Head of caudate nucleus (tissue), 42 donors: ENCODE results near the gene LIMD2.

ENCODE experiments used
- DNase-seq, 42 donors: peaks; one replicate each; pipeline versions ENCODE4 v3.0.0 to v3.0.0-alpha.2; 2020 to 2021; ENCODE audit warnings: mixed read lengths in 7 of 42
- intact Hi-C: fragments of 100-400 bp; cut with DNase I; formaldehyde crosslinking; loops from one replicate; pipeline ENCODE4 v1.15.0; 2022

Gene LIMD2

DNA sequence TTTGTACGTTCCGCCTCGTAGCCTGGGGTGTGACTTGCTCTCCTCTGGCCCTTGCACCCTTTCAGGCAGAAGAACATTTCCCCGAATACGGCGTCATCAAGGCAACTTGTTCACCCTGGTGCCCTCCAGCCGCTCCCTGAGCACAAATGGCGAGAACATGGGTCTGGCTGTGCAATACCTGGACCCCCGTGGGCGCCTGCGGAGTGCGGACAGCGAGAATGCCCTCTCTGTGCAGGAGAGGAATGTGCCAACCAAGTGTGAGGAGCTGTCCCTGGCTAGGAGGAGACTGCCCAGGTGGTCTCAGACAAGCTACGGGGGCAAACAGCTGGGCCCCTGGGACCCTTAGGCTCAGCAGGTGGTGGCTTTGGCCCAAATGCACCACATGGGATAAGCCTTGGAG is 10.4 kb downstream of the LIMD2 start:
- intact Hi-C loops, result no loop called here
- DNase-seq, result no peak

DNA sequence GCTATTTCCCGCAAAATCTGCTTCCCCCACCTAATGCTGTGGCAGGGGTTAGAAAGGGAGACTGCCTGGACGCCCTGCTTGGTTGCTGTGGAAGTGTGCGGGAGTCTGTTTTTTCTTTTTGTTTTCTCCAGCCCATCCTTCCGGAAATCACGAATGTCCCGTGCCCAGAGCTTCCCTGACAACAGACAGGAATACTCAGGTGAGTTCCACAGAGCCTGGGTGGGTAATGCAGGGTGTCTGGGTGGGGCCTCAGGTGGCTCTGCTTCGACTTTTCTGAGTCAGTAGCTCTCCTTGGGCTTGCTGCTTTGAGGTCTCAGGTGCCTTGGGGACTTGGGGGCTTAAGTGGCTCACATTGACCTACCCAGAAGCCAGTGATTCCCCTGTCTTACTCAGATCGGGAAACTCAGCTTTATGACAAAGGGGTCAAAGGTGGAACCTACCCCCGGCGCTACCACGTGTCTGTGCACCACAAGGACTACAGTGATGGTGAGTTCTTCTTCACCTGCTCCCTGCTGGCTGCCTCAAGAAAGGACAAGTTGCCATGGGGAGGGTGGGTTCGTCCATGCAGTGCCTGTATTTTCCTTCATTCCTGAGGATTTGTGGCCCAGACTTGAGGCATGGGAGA is 11.4 kb downstream of the LIMD2 start:
- intact Hi-C loops, result no loop called here
- no peak for DNase-seq

DNA sequence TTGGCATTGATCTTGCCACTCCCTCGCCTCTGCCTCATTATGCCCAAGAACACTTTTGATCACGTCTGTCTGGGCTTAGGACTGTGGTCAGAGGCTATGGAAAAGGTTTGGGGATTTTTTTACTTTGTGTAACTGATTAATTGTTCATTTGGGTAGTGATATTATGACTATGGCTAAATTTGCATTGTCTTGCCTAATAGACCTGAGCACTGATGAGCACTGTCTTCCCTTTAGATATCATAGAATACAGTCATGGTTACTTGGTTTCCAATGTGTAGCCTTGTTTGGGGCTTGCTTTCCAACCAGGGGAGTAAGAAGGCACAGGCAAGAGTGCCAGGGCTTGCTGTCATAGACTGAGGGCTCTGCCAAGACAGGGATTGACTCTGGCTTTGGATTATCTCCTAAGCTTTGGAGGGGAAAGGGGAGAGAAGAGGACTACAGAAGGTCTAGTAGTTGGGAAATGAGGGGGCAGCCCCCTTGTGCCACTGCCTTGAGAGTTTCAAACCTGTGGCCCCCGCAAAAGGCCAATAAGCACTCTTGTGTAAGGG is 13.7 kb downstream of the LIMD2 start:
- DNase-seq, result peak in 1 of 42 donors; percentile 10
- intact Hi-C loops, result no loop called here

DNA sequence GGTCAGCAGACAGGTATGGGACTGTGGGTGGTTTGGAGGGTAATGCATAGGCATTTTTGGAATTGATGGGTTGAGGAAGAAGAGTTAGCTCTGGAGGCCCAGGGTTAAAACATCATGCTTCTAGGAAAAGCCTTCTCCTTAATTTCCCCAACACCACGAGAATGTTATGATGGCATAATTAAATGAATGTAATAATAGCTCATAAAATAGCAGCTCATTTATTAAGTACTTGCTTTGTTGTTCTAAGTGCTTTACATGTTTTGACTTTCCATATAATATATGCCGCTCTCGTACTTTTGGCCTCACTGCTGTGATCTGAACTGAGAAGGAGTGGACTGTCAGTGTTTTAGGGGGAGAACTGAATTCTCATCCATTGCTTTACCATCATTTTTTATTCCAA is 14.3 kb downstream of the LIMD2 start:
- intact Hi-C loops, result no loop called here
- DNase-seq, result peak in 1 of 42 donors; percentile 0

DNA sequence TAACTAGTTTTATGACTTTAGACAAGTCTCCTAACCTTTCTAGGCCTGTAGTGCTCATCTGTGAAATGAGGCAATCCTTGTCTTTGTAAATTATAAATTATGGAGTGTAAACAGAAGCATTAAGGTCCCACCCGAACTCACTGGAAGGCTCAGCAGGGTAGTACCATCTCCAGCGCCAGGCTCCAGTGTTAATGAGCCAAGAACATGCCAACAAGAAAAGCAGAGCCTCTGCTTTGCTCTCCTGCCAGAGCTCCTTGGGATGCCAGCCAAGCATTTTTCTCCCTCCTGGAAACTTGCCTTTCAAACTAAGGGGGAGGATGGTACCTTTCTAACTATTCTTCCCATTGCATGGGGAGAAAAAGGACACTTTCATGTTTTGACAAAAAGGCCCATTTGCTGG is 14.9 kb downstream of the LIMD2 start:
- DNase-seq, result peak in 10 of 42 donors; percentile 31 to 64 (median 52)
- intact Hi-C loops, result no loop called here

DNA sequence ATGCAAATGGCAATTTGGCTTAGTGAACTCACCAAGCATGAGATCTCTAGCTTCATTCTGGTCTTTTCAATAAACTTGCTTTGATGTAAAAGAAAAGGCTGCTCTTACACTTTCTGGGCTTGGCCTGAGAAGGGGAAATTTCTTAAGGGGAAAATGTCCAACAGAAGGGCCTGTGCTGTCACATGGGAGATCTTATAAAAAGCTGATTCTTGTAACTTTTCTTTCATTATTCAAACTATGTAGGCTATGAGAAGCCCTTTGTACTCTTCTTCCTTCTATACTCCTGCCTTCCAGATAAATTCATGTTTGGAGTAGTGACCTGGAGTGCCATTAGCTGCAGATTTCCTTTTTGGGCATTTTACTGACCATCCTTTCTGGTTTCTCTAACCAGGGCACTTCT is 16.9 kb downstream of the LIMD2 start:
- intact Hi-C loops, result no loop called here

DNA sequence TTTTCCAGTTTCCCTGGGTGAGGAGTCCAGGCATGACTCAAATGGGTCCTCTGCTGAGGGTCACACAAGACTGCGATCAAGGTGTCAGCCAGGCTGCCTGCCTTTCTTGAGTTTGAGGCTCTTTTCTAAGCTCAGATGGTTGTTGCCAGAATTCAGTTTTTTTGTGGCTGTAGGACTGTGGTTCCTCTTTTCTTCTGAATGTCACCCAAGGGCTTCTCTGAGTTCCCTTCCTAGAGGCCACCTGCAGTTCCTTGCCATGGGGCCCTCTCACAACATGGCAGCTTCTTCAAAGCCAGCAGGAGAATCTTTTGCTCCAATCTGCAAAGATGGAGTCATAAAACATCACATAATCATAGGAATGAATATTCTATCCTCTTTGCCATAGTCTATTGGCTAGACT is 17.5 kb downstream of the LIMD2 start:
- no peak for DNase-seq
- intact Hi-C loops, result no loop called here

More for the DNA sequence above, 16.9 kb downstream of the LIMD2 start:
- no peak for DNase-seq

DNA sequence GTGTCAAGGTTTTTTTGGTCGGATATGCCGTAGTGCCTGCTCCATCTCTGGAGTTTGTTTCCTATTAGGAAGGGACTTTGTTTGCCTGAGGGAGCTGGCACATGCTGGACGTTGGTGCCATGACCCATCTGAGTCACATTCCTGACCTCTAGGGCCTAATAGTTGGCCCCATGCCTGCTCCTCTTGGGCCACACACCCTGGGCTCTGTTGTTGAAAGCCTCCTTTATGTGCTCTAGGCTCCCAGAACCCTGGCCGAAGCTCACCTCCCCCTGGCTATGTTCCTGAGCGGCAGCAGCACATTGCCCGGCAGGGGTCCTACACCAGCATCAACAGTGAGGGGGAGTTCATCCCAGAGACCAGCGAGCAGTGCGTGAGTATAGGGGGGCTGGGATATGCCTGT is 18.4 kb downstream of the LIMD2 start:
- DNase-seq, result peak in 1 of 42 donors; percentile 62
- intact Hi-C loops, result no loop called here

DNA sequence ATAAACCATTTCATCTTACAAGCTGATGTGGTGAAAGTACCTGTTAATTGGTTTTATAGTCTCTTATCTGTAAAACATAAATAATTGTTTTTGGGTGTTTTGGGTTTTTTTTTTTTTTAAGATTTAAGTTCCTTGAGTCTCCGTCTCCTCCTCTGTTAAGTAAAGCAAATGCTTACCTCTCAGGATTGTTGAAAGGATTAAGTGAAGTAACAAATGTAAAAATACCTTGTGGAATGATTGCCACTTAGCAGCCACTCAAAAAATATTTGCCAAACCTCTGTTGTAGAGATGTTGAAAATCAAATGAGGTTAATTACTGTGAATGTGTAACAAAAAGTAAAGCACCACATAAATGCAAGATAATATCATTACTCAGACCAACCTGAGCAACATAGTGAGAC is 19.2 kb downstream of the LIMD2 start:
- no peak for DNase-seq
- intact Hi-C loops, result no loop called here

DNA sequence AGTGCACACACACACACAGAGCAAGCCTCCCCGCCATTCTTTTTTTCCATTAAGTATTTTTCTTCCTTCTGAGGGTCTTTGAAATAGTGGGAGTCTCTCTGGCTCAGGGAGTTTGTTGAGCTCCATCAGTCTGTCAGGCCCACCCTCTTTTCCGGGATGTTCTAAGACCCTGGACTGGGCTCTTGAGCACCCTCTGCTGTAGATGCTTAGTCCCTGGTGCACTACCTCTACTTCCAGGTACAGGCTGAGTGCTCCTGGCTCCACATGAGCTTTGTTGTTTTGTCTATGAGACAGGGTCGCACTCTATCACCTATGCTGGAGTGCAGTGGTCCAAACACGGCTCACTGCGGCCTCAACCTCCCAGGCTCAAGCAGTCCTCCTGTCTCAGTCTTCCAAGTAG is 20.7 kb downstream of the LIMD2 start:
- intact Hi-C loops, result no loop called here
- no peak for DNase-seq

DNA sequence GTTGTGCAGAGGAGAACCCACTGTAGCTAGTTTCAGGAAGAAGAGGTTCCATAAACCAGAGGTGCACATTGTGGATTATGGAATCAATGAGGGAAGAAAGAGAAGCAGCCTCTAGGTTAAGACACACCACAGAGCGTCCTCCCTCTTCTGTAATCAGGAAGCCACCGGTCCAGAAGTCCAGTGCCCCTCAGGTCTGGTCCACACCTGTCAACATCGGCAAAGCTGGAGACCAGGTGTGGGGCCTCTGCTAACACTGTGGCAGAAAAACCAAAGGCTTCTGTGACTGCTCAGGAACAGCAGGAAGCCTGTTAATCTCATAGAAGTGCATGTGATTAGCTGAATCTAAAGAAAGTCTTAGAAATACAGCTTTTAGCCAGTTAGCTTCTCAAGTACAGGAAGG is 23.3 kb downstream of the LIMD2 start:
- intact Hi-C loops, result no loop called here
- DNase-seq, result no peak

DNA sequence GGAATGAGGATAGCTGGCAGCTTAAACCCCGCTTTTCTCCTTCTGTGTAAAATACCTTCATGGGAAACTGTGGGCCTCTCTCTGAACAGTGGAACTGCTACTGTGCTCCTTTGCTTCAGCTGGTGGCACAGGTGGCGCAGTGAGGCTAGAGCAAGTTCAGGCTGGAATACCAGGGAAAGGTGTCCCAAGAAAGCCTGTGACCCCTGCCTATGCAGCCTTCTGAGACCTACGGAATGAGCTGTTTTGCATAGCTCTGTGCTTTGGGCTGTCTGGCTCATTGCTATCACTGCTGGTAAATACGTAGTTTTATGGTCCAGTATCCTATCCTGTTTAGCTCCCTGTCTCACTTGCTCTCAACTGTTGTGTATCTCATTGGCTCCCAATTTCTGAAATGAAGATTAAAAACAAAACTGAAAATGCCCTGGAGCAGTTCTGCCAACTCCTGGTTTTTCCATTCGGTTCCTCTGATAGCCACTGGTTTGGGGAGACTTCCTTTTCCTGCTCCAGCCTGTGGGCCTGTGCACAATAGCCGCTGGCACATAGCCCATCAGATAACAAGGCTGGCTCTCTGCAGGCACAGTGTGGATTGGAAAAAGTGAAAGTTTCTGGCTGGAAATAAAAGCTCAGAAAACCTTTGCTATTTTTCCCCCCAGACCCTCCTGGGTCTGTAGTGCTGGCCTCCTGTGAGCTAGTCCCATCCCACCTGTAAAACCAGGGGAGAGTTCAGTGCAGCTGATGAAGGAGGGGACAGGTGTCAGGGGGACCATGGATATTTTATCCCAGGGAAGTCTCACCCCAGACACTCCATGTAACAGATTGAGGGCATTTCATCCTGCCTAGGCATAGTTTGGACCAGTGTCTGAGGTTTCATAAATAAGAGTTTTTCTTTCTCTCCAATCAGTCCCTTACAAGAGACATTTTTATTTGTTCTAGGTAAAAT is 24.0 kb downstream of the LIMD2 start:
- intact Hi-C loops, result no loop called here
- peak in 22 of 42 donors; percentile 27 to 81 (median 54) for DNase-seq

DNA sequence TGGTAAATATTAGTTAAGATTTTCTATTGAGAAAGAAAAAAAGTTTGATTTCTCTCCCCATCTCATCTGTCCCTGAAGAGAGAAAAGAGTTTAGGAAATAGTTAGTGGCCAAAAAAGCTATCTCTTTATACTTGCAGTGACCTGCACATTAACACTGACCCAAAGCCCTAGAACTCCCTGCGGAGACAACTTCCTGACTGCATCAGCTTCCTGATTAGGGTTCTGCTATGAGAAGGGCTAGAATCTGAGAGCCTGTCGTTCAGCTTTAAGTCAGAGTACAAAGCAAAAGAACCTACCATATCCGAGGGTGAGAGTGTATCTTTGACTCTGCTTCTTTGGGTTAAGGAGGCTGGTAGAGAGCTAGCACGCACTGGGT is 24.7 kb downstream of the LIMD2 start:
- intact Hi-C loops, result no loop called here
- no peak for DNase-seq

DNA sequence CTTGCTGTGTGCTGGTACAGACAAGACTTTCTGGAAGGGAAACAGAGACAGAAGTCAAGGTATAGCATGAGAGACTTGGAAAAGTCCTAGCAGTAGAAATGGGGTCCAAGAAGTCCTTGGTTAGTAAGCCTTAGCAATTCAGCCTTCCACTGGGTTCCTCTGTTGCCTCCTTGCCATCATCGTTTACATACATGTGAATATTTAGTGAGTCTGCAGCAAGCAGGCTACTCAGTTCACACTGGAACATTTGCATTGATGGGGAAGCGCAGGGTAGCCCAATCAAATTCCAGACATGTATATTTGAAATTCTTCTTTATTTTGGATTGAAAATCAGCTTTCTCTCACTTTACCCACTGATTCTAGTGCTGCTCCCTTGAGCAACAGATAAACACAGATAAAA is 27.1 kb downstream of the LIMD2 start:
- DNase-seq, result no peak
- intact Hi-C loops, result no loop called here

DNA sequence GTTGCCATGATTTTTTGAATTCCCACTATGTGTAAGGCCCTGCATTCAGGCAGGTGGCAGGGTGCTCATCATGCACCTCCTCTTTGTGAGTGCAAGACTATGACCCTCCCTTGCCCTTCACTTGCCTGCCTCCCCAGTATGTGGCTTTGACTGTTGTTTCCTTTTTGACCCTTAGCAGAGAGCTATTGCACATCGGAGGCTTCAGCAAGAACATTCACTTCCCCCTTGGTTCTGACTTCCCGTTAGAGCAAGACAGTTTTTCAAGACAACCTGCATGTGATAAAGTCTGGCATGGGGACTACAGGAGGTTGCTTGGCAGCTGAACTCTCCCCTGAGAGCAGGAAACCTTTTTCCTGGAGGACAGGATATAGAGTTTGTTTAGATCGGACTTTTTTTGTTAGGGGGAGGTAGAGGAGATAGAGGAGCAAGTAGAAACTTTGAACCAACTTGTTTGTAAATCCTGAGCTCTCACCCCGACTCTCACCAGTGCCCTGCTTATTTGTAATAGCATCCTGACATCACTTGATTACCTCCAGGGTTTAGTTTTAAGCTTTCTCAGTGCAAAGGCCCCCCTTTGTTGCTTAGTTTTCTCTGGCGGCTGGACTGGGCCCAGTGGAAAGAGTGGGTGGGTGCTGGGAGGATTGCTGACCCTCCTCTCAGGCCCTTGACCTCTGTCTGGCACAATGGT is 34.3 kb downstream of the LIMD2 start:
- DNase-seq, result peak in 9 of 42 donors; percentile 5 to 38 (median 17)
- intact Hi-C loops, result no loop called here

DNA sequence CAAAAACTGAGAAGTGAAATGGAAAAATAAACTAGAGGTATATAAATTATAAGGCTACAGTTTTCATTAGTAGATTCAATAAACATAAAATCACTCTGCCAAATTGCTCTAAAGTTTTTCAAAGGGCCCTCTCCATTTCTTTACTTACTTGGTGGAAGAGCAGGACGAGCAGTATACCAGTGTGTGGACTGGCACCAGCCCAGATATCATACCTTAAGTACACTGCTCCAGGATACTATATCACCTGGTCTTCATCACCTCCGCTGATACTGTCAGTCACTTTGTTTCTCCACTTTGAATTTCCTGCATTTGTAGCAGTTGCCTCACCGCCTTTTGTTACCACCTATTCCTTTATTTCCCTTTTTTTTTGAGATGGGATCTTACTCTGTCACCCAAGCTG is 40.1 kb downstream of the LIMD2 start:
- intact Hi-C loops, result no loop called here
- DNase-seq, result no peak

DNA sequence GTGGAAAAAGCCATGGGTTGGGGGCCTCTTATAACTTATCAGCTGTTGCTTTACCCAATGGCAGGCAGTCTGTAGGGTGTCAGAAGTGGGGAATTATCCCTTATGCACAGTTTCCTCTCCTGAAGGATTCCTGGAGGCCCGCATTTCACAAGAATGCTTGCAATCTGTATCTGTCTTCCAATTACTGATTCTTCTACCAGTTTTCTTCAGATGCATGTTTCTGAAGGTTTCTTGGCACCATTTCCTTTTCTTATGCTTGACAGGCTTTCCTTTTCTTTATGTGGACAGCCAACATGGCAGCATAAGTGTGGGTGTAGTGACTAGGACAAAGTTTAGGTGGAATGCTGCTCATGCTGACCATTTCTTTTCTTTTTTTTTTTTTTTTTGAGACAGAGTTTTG is 41.6 kb downstream of the LIMD2 start:
- intact Hi-C loops, result no loop called here
- no peak for DNase-seq

DNA sequence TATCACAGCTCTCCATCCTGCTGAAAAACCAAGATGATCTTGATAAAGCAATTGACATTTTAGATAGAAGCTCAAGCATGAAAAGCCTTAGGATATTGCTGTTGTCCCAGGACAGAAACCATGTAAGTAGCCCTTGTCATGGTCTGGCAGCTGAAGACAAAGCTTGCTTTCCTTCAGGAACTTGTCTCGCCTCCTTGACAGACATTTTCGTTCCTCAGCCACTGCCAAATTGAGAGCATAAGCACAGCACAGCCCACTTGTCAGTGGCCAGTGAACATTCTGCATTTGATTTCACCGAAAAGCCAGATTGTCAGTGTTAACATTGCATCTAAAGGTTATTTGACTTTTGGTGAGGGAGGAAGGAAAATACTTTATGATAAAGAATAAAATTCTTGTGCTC is 42.1 kb downstream of the LIMD2 start:
- DNase-seq, result no peak
- intact Hi-C loops, result no loop called here

DNA sequence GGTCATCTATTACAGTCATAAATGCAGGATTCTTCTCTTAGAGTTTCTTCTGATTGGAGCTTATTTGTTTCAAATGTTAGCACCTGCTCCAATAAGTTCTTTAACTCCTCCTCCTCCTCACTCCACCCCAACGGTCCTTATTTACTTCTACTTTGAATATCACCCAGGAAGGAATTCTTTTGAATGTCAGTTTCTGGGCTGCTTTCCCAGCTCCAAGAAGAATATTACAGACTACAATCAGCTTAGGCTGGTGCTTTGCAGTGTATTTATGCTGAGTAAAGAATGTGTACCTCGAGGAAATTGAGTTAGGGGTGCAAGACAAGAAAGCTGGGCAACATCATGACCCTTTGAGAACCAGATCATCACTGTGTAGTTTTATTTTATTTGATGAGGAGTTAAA is 46.9 kb downstream of the LIMD2 start:
- DNase-seq, result no peak
- intact Hi-C loops, result no loop called here

DNA sequence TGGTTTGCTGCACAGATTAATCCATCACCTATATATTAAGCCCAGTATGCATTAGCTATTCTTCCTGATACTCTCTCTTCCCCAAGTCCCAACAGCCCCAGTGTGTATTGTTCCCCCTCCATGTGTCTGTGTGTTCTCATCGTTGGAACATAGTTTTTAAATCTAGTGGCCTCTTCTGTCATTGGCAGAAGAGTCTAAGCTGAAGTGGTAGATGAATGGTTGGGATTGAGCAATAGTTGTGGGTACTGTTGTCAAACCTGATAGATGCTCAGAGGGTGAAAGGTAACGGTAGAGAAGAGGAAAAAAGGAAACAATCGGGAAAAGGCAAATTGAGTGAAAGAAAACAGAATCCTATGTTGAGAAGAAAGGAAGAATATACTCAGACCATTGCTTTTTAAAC is 47.8 kb downstream of the LIMD2 start:
- DNase-seq, result no peak
- intact Hi-C loops, result no loop called here
